Gastroesophageal sphincter (tissue), 3 donors: ENCODE measurements around the gene RFTN2.
"Not testable (repeated sequence)": the region's sequence is repeated elsewhere in the genome, so short reads cannot be mapped to it uniquely, and the experiment has no call there.

Experiments used
- EP300 ChIP-seq: sonication (generic); formaldehyde crosslinking; IDR thresholded peaks from one replicate; pipeline ENCODE4 v1.6.1; 2017; ENCODE audit warnings: antibody characterized with exemption, mild to moderate bottlenecking
- POLR2A ChIP-seq, 2 donors: fragments of 450-650 bp; IDR thresholded peaks; one replicate each; pipeline ENCODE4 v1.6.1; 2017; ENCODE audit warnings: antibody characterized with exemption in 2 of 2, mild to moderate bottlenecking in 2 of 2, moderate library complexity in 1 of 2
- POLR2AphosphoS5 ChIP-seq: sonication (generic); formaldehyde crosslinking; IDR thresholded peaks from one replicate; pipeline ENCODE4 v1.6.1; 2017; ENCODE audit warnings: antibody characterized with exemption
- TF ChIP-seq, protein P1 (sequence below), 4 experiments: fragments of 200-600 bp in 2 of 4; fragments of 450-650 bp in 2 of 4; sonication (generic) in 1 of 4; IDR thresholded peaks; one replicate each; pipeline ENCODE4 v1.5.1; 2017 to 2019; ENCODE audit warnings: antibody characterized with exemption in 4 of 4, mild to moderate bottlenecking in 2 of 4, moderate library complexity in 2 of 4

DNA sequence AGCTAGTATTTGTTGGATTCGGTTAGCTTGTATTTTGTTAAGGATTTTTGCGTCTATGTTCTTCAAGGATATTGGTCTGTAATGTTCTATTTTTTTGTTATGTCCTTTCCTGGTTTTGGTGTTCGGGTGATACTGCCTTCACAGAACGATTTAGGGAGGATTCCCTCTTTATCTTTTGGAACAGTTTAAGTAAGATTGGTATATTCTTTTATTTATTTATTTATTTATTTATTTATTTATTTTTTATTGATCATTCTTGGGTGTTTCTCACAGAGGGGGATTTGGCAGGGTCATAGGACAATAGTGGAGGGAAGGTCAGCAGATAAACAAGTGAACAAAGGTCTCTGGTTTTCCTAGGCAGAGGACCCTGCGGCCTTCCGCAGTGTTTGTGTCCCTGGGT lies 19.8 kb upstream of the RFTN2 start:
- TF ChIP-seq, protein P1, sequence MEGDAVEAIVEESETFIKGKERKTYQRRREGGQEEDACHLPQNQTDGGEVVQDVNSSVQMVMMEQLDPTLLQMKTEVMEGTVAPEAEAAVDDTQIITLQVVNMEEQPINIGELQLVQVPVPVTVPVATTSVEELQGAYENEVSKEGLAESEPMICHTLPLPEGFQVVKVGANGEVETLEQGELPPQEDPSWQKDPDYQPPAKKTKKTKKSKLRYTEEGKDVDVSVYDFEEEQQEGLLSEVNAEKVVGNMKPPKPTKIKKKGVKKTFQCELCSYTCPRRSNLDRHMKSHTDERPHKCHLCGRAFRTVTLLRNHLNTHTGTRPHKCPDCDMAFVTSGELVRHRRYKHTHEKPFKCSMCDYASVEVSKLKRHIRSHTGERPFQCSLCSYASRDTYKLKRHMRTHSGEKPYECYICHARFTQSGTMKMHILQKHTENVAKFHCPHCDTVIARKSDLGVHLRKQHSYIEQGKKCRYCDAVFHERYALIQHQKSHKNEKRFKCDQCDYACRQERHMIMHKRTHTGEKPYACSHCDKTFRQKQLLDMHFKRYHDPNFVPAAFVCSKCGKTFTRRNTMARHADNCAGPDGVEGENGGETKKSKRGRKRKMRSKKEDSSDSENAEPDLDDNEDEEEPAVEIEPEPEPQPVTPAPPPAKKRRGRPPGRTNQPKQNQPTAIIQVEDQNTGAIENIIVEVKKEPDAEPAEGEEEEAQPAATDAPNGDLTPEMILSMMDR (IDR thresholded peaks at IDR 0.05): not testable (repeated sequence)
- TF ChIP-seq POLR2A (IDR thresholded peaks at IDR 0.05); POLR2AphosphoS5; EP300: not testable (repeated sequence)
